NCI-H146 (cell line): ENCODE measurements around the gene ATF6.
"Not testable (repeated sequence)": the region's sequence is repeated elsewhere in the genome, so short reads cannot be mapped to it uniquely, and the experiment has no call there.

Source experiments
- DNase-seq: peaks from one replicate; lab custom pipeline; 2025; lab: John Stamatoyannopoulos, UW

Gene ATF6

GRCh38 chr1:161766102-161766981, at the start of gene ATF6:
Gene ATF6, plus strand, starts transcription at chr1:161766320. Its CDS starts 41 bp downstream, at chr1:161766361.
- DNase-seq: peak; percentile 90

GRCh38 chr1:161718559-161719324, 47.4 kb upstream of the ATF6 start:
- no peak for DNase-seq

- no peak for DNase-seq
Observed at GRCh38 chr1:161719325-161719611, 46.9 kb upstream of the ATF6 start.

GRCh38 chr1:161720422-161720821, 45.7 kb upstream of the ATF6 start:
- DNase-seq: no peak

- no peak for DNase-seq
Observed at GRCh38 chr1:161720956-161721737, 45.0 kb upstream of the ATF6 start, which contains the start of gene FCRLB. Gene FCRLB, plus strand, starts transcription at chr1:161721544. Its CDS starts 1,129 bp downstream, at chr1:161722673.

- DNase-seq: no peak
Observed at GRCh38 chr1:161721738-161722343, 44.3 kb upstream of the ATF6 start.

- no peak for DNase-seq
Observed at GRCh38 chr1:161722406-161722805, 43.7 kb upstream of the ATF6 start.

- DNase-seq: no peak
Observed at GRCh38 chr1:161723459-161724141, 42.5 kb upstream of the ATF6 start.

GRCh38 chr1:161725258-161725907, 40.7 kb upstream of the ATF6 start:
- not testable (repeated sequence) for DNase-seq

GRCh38 chr1:161725908-161726472, 40.1 kb upstream of the ATF6 start:
- DNase-seq: peak; percentile 54

- DNase-seq: peak; percentile 89
Observed at GRCh38 chr1:161726473-161727255, 39.5 kb upstream of the ATF6 start.

- no peak for DNase-seq
Observed at GRCh38 chr1:161727256-161727924, 38.7 kb upstream of the ATF6 start.

- DNase-seq: no peak
Observed at GRCh38 chr1:161728376-161729226, 37.5 kb upstream of the ATF6 start.

- no peak for DNase-seq
Observed at GRCh38 chr1:161730050-161730564, 36.0 kb upstream of the ATF6 start.

- DNase-seq: no peak
Observed at GRCh38 chr1:161731241-161731640, 34.9 kb upstream of the ATF6 start.

- no peak for DNase-seq
Observed at GRCh38 chr1:161731981-161732718, 34.0 kb upstream of the ATF6 start.

GRCh38 chr1:161733526-161733925, 32.6 kb upstream of the ATF6 start:
- DNase-seq: no peak
